Activated T-helper 2 cell treated with anti-CD3 and anti-CD28 coated beads, Interferon-gamma antibody, Interleukin-2, Interleukin-4, amounts not matched to agents 10 μg/mL and 5 μg/mL and 100 μg/mL, durations not matched to agents 14 hours and 24 hours and 36 hours (primary cell): ENCODE results near the gene LPCAT3. TPM values are rescaled to one million over a fixed set of nuclear protein-coding genes. Genes with fewer than 3 reads are reported as not detected.
A peak's percentile ranks its signal among the peaks of the same experiment; 100 is the strongest.

Experiments used
- DNase-seq: peaks from one replicate; pipeline ENCODE4 v3.0.0; 2021; ENCODE audit warnings: low spot score
- H3K27ac Mint-ChIP-seq: one replicate; pipeline ENCODE4 v1.8.0; 2021; ENCODE audit warnings: mixed read lengths
- H3K27me3 Mint-ChIP-seq: one replicate; pipeline ENCODE4 v1.8.0; 2021; ENCODE audit warnings: low read depth, mixed read lengths
- H3K36me3 Mint-ChIP-seq: one replicate; pipeline ENCODE4 v1.8.0; 2021; ENCODE audit warnings: low read depth, mixed read lengths
- H3K4me1 Mint-ChIP-seq: one replicate; pipeline ENCODE4 v1.8.0; 2021; ENCODE audit warnings: low read depth, mixed read lengths
- H3K4me3 Mint-ChIP-seq: one replicate; pipeline ENCODE4 v1.8.0; 2021; ENCODE audit warnings: low read depth, mild to moderate bottlenecking, moderate library complexity, mixed read lengths
- H3K9me3 Mint-ChIP-seq: one replicate; pipeline ENCODE4 v1.8.0; 2021; ENCODE audit warnings: mixed read lengths
- intact Hi-C: fragments of 100-400 bp; cut with micrococcal nuclease; formaldehyde crosslinking; loops from one replicate; pipeline ENCODE4 v1.15.1; 2023
- total RNA-seq: library from RNA; stranded (reverse); gene quantifications from 2 replicates; pipeline ENCODE4 v1.2.3, GENCODE V29; 2022

The LPCAT3 gene
- total RNA-seq, 1 donor from 2014 or later = 30.9 TPM

DNA sequence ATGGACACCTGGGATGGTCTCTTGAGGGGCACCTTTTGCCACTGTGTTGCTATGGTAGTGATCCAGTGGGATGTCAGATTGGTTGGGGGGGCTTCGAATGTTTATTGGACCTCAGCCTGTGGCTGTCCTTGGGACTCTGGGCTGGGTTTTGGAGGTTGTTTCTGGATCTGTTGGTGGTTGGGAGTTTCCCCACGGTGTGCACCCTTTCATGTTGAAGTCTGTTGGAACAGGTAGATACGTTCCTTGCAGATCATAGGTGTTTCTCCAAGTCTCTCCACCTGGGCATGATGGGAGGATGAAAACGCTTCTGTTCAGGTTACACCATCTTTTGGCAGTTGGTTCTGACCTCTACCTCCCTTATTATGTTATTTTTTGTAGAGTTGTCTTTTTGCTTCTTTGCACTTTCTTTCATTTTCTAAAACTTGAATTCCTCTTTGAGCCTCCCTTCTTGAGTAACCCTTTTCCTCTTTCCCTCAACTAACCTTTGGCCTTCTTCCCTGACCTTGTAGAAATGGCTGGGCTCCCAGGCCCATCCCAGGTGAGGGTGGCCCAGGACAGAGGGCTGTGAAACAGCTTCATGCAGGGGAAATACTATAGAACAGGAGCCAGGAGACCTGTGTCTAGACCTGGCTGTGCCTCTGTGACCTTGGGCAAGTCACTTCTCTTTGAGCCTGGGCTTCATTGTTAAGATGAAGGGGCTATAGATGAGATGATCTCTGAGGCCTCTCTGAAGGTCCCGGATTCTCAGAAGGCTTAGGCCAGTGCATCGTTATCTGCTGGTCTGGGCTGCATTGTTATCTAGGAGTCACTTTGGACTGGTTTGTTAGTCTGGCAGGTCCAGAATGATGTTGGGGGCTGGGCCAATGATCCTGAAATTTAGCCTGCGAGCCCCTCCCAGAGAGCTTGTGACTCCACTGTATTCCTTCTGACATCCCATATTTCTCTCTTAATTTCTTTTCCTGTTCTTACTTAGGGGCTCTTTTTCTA, 88.5 kb downstream of the LPCAT3 start:
- no peak for DNase-seq
- H3K9me3 Mint-ChIP-seq = no peaks in the 10 kb centered on the region
- H3K27me3 Mint-ChIP-seq = no peaks in the 10 kb centered on the region
- H3K36me3 Mint-ChIP-seq = peaks cover 25% of the 10 kb centered on the region
- H3K4me1 Mint-ChIP-seq = peaks cover 64% of the 10 kb centered on the region
- H3K4me3 Mint-ChIP-seq = peak overlapping the region; percentile 94
- peak overlapping the region; percentile 74 for H3K27ac Mint-ChIP-seq
- intact Hi-C loops = no loop called here

DNA sequence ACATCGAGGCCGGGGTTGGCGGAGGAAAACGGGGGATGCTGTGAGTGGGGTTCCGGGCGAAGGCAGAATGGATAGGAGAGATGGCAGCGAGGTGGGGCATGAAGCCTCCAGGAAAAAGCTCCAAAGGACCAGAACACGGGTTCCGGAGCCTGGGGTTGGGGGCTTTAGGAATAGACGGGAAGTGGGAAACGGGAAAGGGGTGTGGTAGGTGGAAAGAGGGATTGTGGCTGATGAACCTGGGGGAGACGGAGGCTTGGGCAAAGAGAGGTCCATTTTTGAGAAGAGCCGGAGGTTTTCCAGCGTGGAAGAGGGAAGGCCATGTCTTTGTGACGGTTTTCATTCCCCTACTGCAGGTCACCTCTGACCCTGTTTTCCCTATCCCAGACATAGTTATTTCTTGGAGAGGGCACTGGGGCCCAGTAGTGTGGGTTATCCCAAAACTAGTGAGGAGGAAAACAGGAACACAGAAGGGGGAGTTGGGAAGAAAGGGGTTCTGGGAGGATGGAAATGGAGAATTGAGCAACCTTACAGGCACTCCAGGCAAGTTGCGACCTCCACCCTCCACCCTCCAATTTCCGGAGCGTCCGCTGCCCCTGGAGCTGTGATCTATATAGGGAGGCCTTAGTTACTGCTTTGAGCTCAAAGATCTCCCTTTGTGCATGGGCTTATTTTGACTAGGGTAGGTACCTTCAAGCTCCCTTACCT, 89.4 kb downstream of the LPCAT3 start:
- peaks cover 26% of the 10 kb centered on the region for H3K36me3 Mint-ChIP-seq
- H3K4me1 Mint-ChIP-seq = peaks cover 65% of the 10 kb centered on the region
- DNase-seq = no peak
- peak overlapping the region; percentile 85 for H3K27ac Mint-ChIP-seq
- H3K27me3 Mint-ChIP-seq = no peaks in the 10 kb centered on the region
- no peaks in the 10 kb centered on the region for H3K9me3 Mint-ChIP-seq
- intact Hi-C loops = no loop called here
- H3K4me3 Mint-ChIP-seq = peak overlapping the region; percentile 94

- Mint-ChIP-seq H3K27me3 (no peaks in the 10 kb centered on the region), H3K4me1 (peaks cover 61% of the 10 kb centered on the region), H3K36me3 (peaks cover 26% of the 10 kb centered on the region), H3K27ac (peak overlapping the region; percentile 85), H3K4me3 (peak overlapping the region; percentile 94), H3K9me3 (no peaks in the 10 kb centered on the region)
- DNase-seq = no peak
- intact Hi-C loops = no loop called here
Observed at GRCh38 chr12:6928022-6928702, 90.1 kb downstream of the LPCAT3 start.

GRCh38 chr12:6927379-6928021, 90.8 kb downstream of the LPCAT3 start, which contains the start of gene ATN1:
Gene ATN1, plus strand, starts transcription at chr12:6927959. Its CDS starts 6,043 bp downstream, at chr12:6934002.
- Mint-ChIP-seq H3K4me1 (peaks cover 58% of the 10 kb centered on the region), H3K27ac (peak within 1 kb of the TSS; percentile 91), H3K9me3 (no peaks in the 10 kb centered on the region), H3K4me3 (peak within 1 kb of the TSS; percentile 94), H3K27me3 (no peaks in the 10 kb centered on the region), H3K36me3 (peaks cover 27% of the 10 kb centered on the region)
- DNase-seq = no peak
- intact Hi-C loops = no loop called here

Other genes with a start within 250 kb of the LPCAT3 start
- gene LAG3, start 246.0 kb downstream of the LPCAT3 start, total RNA-seq = 215 and 223 TPM in 2 replicates
- 354 and 368 TPM in 2 replicates for gene CD4, start 228.9 kb downstream of the LPCAT3 start, total RNA-seq
- 0.11 and 0.30 TPM in 2 replicates for gene GPR162, start 196.7 kb downstream of the LPCAT3 start, total RNA-seq
- 5.2 and 5.3 TPM in 2 replicates for gene P3H3, start 190.1 kb downstream of the LPCAT3 start, total RNA-seq
- gene GNB3, start 177.6 kb downstream of the LPCAT3 start, total RNA-seq = 1.2 and 1.3 TPM in 2 replicates
- gene CDCA3, start 167.2 kb downstream of the LPCAT3 start, total RNA-seq = 41.6 and 42.1 TPM in 2 replicates
- gene USP5, start 166.3 kb downstream of the LPCAT3 start, total RNA-seq = 133 and 134 TPM in 2 replicates
- 1,708 and 1,711 TPM in 2 replicates for gene TPI1, start 150.9 kb downstream of the LPCAT3 start, total RNA-seq
- 3.7 and 4.1 TPM in 2 replicates for gene SPSB2, start 145.2 kb downstream of the LPCAT3 start, total RNA-seq
- gene LRRC23, start 113.7 kb downstream of the LPCAT3 start, total RNA-seq = 4.7 and 6.6 TPM in 2 replicates
- gene ENO2, start 103.9 kb downstream of the LPCAT3 start, total RNA-seq = 230 and 235 TPM in 2 replicates
- gene ATN1, start 90.5 kb downstream of the LPCAT3 start, total RNA-seq = 66.8 and 70.5 TPM in 2 replicates
- not detected in 2 replicates for gene RNU7-1, start 74.7 kb downstream of the LPCAT3 start, total RNA-seq
- 158 and 173 TPM in 2 replicates for gene C12orf57, start 74.5 kb downstream of the LPCAT3 start, total RNA-seq
- 250 and 252 TPM in 2 replicates for gene PTPN6, start 67.1 kb downstream of the LPCAT3 start, total RNA-seq
- gene PHB2, start 47.8 kb downstream of the LPCAT3 start, total RNA-seq = 381 and 391 TPM in 2 replicates
- 104 and 112 TPM in 2 replicates for gene EMG1, start 47.6 kb downstream of the LPCAT3 start, total RNA-seq
- 2.5 and 2.6 TPM in 2 replicates for gene C1S, start 42.2 kb upstream of the LPCAT3 start, total RNA-seq
- 1.5 and 2.5 TPM in 2 replicates for gene C1R, start 74.0 kb upstream of the LPCAT3 start, total RNA-seq
- gene C1RL, start 90.7 kb upstream of the LPCAT3 start, total RNA-seq = 20.2 and 28.7 TPM in 2 replicates
- 1.2 TPM in 1 of 2 replicates, not detected in the other for gene RBP5, start 110.4 kb upstream of the LPCAT3 start, total RNA-seq
- 57.8 and 60.7 TPM in 2 replicates for gene CLSTN3, start 111.9 kb upstream of the LPCAT3 start, total RNA-seq
- gene PEX5, start 171.2 kb upstream of the LPCAT3 start, total RNA-seq = 26.4 and 28.3 TPM in 2 replicates